ENCODE measurements around the gene MT1HL1. TPM values are rescaled to one million over a fixed set of nuclear protein-coding genes. Genes with fewer than 3 reads are reported as not detected.

The MT1HL1 gene
- total and polyA plus RNA-seq, 2 of the 8 experiments (the other 6 are each of a cell fraction or from before 2014, with no cell fraction given): not detected

DNA sequence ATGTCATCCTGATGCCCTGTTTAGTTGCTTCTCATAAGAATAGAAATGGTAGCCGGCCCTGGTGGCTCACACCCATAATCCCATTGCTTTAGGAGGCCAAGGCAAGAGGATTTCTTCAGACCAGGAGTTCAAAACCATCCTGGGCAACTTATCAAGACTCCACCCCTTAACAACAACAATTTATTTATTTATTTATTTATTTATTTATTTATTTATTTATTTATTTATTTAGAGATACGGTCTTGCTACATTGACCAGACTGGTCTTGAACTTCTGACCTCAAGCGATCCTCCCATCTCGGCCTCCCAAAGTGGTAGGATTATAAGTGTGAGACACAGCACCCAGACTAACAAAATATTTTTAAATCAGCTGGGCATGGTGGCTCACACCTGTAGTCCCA, 4.0 kb downstream of the MT1HL1 start (continued):
- TF ChIP-seq KDM1A (IDR thresholded peaks at IDR 0.05; ENCODE audit: borderline replicate concordance, low read length): no peak
- TF ChIP-seq CBX5 (IDR thresholded peaks at IDR 0.05; ENCODE audit: low read depth, low read length): no peak
- no peak for TF ChIP-seq CEBPB (IDR thresholded peaks at IDR 0.05; ENCODE audit: low read depth, low read length)
